ENCODE measurements around the gene TKTL2.

- no peak for TF ChIP-seq CTCF (IDR thresholded peaks at IDR 0.05)
- no peak for TF ChIP-seq EP300 (IDR thresholded peaks at IDR 0.05)
- no peak for TF ChIP-seq POLR2A (IDR thresholded peaks at IDR 0.05)
These were observed 8.6 kb upstream of the TKTL2 start for GRCh38 chr4:163482190-163482589.
